Left hindlimb (tissue), 1 donor: ENCODE measurements around the gene PAX8.
A peak's percentile ranks its signal among the peaks of the same experiment; 100 is the strongest.

Source experiments
- DNase-seq: peaks from one replicate; pipeline ENCODE4 v3.0.0-alpha.2; 2018

The PAX8 gene

DNA sequence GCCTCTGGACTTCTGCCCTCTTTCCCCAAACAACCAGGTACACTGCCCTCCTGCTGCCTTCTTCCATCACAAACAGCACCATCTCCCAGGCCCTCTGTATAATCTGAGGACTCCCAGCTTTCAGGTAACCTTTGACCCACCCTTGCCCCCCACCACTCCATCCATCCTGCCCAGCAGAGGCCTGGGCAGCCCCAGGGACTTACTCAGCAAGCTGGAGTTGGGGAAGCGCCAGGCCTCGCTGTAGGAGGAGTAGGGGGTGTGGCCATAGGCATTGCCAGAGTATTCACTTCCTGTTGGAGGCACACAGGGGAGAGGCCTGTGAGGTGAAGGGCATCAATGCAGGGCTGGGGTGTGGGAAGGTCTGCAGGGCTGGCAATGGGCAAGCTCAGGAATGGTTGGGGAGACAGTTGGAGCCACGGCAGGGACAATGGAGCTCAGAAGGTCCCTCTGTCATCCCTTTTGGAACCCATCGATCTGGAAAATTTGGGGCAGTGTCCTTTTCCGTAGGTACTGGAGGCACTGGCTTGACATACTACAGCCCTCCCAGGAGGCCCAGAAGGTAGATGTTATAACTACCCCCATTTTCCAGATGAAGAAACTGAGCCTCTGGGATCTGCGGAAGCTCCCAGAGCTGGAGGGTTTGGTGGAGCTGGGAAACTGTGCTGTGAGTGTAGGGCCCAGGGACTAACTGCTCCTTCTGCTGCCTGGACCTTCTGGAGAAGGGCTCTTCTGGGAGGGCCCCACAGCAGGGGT lies 58.7 kb downstream of the PAX8 start:
- DNase-seq, result no peak

DNA sequence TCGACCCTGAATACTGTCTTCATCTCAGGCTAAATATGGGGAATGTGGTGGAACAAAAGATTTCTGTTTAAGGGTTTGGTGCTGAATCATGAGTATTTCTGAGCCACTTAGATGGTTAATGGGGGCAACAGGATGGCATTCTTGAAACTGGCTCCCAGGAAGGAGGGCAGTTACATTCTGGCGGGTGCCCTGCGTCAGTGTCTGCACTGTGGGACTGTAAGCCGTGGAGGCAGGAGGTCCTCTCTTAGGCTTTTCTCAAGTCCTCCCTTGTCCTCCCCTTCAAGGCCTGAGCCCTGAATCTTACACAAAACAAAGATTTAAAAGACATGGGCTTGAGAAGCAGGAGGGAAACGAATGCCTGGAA lies 59.2 kb downstream of the PAX8 start:
- DNase-seq, result no peak

DNA sequence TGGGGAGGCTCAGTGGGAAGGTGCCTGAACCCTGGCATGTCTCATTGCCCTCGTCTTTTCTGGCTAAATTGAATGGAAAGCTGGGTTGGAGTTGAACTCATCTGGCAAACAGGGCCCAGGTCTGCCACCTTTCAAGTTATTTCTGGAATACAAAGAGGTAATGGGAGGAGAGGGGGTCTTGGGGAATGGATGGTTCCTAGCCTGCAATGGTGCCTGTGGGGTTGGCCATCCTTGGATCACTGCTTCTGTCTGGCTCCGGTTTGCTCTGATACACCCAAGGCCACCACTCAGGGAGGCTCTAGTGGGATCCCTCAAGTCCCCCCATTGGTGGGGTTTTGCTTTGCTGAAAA lies 59.7 kb downstream of the PAX8 start:
- DNase-seq, result no peak

DNA sequence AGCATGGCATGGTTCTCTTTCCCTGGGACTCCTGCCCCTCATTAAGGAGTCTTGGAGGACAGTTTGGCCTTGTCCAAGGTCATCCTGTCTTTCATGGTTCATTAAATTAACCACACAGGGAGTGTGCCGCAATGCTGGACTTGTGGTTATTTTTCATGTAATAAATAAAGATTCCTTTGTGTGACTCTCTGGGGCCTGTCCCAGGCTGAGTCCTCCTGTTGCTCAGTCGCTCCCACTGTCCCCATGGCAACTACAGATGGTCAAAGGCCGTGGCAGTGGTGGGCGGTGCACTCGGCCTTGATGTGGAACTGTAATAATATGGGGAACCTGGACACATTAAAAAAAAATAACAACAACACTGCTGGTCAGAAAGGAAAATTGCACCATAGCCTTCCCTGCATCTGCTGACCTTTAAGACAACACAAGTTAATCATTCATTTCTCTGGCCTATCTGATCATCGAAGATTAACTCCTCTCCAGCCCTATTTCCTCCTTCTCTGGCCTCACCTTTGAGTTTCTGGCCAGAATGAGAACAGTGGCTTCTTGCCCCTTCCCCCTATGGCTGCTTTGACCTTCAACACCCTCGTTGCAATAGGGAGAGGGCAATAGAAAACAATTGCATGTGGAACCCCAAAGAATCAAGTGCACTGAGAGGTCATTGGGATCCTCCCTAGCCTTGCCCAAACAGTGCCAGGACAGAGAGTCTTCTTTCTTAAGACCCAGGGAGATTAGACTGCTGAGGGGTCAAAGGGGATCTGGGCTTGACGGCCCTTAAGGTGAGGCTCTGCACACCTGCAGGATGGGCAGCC lies 60.2 kb downstream of the PAX8 start:
- DNase-seq, result no peak

DNA sequence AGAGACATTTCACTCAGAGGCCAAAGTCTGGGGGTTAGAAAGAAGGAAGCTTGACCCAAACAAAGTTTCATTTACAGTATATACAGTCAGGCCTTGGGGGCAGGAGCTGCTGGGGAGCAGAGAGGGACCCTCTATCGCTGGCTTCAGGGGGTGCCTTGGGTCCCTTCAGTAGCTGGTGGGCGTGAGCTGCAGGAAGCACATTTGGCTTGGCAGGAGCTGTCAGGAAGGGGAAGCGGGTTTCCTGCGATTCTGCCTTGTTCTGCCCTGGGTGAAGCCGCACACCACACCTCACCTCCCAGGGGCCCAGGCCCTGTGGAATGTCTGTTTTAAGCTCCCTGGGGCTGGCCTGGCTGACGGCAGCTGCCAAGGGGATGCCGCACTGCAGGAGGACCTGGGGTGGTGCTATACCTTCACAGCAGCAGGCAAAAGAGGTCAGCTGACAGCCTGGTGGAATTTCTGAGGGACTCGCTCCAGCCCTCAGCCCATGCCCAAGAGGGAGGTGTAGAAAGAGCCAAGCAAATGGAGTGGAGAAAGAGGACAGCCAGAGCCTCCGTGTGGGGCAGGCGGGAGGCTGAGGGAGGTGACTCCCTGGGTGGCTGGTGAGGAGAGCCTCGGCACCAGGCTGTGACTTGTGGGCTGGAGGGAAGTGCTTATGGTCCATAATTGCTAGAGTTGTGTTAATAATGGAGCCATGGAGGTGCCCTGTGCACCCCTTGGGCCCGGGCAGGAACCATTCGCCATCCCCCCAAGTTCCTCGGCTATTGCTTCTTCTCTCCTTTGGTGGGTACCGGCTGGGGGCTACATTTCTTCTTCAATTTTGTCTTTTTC lies 61.1 kb downstream of the PAX8 start:
- DNase-seq, result peak; percentile 72

DNA sequence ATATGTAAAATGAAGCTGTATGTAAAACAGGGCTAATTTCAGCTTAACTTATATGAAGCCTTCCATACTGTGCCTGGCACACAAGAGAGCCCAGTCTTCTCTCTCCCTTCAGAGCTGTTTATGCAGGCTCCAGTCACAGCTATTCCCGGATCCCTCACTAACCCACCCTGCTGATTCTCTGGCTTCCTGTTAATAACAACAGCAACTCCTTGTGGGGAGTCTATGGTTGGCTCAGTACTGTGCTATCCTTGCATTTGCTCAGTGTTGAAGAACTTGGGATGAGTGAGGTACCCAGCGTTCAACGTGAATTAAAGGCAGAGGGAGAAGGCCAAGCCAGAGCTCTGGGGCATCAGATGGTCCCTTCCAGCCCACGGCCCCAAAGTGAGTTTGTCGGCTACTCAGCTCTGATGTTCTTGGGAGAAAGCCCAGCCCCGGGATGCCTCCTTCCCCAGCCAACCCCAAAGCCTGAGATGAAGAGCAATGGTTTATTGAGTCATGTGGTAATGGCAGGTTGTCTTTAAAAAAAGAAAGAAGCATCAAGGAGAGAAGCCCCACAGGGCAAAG lies 61.7 kb downstream of the PAX8 start:
- DNase-seq, result no peak

DNA sequence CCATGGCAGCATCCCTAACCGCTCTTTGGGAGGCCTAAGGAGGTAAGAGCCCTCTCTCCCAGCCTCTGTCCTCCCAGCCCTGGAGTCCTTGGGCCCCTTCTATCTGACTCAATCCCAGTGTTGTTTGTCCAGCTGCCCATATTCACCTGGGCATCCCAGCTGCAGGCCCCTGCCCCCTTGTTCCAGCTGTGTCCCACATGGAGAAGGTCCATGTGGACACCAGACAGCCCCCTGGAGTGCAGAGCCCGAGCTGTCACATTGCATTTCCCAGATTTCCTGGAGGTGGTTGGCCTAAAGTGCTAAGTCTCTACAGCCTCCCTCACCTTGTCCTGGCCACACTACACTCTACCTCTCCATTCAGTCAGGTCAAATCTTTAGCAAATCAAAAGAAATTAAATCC lies 62.4 kb downstream of the PAX8 start:
- no peak for DNase-seq

DNA sequence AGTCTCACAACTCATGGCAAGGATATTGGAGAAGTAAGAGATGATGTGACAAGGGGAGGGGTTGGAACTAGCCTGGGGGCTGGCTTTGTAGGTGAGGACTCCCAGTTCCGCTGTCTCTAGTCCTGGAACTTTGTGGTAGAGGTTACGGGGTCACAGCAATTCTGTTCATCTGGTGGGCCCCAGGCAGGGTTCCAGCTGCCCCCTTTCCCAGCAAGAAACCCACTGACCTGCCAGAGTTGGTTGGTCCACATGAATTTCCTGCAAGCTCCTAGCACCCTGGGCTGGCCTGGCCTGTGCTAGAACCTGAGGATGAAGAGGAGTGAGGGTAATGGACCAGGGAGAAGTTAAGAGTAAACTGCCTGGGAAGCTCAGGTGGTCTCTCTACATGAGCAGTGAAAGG lies 63.7 kb downstream of the PAX8 start:
- no peak for DNase-seq

DNA sequence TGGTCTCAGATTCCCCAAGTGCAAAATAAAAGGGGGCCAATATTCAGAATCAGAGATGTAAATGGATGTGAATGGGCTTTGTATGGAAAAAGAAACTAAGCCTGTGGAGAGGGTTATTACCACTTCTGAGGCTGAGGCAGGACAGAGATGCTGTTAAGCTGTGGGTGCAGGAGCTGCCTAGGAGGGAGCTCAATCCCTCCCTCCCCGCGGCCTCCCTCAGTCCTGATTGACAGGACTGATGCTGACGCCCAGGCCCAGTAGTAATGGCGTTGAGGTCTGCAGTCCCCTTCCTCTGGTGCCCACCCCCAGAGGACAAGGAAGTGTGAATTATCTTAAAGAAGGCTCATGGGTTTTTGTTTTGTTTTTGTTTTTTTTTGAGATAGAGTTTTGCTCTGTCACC lies 64.6 kb downstream of the PAX8 start:
- DNase-seq, result no peak

DNA sequence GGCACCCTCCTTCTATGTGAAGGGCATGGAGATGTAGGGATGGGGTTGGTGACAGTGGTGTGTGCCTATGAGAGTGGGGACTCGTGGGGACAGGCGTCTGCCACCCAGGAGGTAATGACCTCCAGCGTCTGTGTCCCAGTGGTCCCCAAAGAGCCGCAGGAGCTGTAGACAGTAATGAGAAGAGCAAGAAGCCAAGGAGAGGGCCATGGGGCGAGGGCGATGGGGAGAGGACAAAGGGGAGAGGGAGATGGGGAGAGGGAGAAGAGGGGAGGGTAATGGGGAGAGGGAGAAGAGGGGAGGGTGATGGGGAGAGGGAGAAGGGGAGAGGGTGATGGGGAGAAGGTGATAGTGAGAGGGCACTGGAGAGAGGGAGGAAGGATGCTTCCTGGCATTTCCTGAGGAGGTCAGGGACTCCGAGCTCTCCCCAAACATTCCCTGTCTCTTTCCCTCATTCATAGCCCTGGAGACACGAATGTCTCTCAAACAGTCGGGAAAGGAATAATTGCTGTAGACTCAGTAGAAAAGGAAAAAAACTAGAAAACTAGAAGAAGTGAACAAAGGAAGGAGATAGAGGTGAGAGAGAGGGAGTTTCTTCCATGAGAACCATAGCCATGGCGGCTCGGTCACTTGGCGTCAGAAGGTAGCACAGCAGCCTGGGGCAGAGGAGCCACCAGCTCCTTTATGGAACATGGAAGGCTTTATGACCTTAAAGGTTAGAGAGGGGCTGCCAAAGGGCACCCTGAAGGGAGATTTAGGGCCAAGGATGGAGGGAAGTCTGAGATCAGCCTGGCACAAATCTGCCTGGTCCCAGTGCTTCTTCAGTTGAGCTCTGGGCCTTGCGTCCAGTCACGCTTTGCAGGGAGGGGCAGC lies 65.4 kb downstream of the PAX8 start:
- peak; percentile 14 for DNase-seq

DNA sequence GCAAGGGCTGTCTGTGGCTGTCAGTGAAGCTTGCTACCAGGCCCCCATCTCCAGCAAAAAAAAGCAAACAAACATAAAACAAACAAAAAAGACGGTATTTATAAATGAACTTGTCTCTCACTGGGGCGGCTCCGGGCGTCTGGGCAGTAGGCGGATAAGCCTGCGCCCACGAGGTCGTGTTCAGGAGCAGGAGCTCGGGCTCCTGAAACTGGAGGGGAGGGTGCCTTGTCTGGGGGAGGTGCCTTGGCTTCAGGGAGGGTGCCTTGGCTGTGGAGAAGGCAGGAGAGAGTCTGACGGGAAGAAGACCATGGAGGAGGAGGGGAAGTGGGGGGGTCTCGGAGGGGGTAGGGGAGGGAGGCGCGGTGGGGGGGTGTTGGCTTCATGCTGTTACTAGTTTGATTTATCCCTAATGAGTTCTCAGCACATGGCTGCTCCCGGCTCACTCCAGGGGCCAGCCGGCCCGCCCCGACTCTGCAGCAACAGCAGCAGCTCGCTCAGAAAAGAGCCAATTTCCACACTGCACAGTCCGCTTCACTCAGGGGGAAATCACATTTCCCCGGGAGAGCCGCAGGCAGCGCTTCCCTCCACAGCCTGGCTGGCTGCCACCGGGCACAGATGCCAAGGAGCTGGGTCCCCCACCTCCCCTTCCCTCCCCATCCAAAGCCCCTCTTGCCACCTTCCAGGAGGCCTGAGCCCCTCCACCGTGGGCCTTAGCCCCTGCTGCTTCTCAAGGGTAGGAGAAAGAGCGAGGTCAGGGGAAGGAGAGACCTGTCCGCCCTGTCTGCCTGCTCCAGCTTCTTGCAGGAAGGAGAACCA lies 66.3 kb downstream of the PAX8 start:
- DNase-seq, result peak; percentile 69

DNA sequence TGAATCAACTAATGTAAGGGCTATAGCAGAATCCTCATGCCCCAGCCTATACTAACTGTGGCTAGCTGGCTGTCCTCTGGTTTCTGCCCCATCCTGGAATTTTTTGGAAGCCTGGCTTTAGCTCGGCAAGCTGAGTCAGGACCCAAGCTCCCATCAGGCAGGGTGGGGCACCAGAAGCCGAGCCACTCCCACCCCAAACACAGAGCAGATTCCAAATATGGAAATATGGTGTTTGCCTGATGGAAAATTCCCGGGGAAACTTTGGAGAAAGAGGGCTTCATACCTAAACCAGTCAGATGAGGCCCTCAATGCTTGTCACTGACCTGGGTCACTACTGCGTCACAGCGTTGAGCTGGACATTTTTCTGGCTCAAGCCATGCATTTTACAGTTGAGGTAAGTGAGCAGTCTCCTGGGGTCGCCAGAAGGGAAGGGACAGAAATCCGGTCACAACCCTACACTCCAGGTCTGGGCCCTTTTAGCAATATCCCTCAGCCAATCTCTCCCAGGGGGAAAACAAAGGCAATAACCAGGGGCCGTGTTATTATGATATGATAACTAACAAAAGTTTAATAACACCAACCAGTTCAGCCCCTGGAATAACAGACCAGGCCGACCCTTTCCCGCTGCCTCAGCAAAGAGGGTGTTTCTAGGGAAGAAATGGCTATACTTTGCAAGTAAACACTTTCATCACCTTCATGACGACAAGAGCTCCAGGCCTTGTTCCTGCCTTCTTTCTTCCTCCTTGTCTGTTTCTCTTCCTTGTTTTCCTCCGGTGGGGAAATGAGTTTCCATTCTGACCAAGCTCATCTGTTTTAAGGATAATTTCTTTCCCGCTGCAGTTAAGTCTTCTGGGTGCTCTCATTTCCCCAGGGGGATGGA lies 67.3 kb downstream of the PAX8 start:
- peak; percentile 28 for DNase-seq

DNA sequence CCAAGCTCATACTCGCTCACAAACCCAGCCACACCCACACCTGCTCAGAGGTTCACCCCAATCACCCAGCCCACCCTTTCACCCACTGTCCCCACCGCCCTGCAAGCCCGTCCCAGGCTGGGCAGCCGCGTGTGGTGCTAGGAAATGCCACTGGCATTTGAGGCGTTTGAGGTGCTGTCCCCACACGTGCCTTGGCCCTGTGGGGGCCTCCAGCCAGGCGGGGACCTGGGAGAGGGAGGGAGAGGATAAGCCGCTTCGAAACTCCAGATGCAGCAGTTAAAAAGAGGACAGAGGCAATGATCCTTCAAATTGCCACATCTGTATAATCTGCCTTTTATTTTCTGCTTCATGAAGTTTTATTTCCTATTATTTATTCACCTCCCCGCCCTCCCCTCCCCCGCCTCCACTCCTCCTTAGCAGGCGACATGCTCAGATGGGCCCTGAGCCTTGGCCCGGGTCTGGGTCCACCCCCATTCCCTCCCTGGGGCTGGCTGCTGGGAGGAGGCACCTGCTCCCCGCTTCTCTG lies 69.0 kb downstream of the PAX8 start:
- DNase-seq, result no peak

DNA sequence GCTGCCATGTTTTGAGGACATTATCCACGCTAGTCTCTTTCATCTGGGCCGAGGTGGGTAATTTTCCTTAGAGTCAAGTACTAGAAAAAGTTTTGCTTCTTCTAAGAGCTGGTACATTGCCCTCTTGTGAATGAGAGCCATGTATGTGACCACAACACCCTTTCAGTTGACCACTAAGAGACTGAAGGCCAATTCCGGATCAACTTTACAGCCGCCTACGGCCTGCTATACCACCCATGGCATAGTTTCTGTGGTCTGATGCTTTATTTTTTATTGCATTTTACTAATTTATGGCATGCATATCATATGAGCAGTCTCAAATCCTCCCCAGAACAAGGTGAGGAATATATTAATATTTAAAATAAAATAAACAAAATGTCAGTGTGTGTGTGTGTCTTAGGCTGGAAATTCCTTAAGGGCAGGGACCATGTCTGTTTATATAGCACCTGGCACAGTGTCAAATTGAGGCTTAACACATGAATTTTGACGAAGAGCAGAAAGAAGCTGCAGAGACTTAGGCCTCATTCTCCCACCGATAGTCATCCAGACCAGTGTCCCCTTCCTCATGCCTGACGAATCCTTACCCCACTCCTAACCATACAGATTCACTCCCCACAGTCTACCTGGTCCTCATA lies 69.6 kb downstream of the PAX8 start:
- DNase-seq, result no peak

DNA sequence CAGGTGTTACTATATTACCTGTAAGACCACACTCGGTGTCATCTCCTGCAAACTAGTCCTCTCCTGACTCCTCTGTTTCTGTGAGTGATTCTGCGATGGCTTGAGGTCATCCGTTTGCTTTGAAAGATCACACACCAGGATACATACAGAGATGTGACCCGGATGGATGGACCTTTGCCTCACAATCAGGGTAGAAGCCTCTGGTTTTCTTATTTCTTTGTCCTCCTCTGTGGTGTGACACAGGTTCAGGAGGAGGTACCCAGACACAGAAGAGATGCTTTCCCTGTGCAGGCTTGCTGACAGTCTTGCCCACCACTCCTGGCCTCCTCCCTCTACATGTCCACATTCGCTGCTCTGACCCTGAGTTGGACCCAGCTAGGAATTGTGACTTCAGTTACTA lies 70.3 kb downstream of the PAX8 start:
- DNase-seq, result no peak

DNA sequence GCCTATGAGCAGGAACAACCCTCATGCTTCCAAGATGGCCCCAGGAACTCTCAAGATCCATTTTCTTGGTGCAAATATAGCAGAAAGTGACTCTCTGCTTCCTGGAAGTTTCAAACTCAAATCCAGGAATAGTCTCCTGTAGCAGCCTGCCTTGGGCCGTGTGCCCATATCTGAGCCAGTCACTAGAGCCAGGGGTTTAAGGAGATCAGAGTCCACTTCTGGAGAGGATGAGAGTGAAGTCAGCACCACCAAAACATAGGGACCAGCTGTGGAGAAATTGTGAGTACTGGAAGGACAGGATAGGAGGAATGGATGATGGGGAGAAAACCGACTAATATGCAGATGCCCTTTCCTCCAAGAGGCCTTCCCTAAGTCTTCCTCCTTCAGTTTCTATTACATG lies 71.7 kb downstream of the PAX8 start:
- DNase-seq, result peak; percentile 1

DNA sequence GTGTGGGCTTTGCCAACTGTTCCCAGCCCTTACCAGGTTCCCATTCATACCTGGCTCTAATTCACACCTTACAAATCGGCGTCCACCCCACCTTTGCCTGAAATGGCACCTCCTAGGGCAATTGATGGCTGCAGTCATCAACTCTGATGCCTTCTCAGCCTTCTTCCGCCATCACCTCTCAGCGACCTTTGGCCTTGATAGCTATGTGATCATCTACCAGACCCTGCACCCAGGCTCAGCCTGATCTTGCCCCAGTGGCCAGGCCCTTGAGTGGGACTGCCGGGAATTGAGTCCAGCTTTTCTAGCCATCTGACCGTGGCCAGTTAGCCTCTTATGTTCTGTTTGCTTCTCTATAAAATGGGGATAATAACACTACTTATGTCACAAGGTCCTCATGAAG lies 72.5 kb downstream of the PAX8 start:
- DNase-seq, result no peak

DNA sequence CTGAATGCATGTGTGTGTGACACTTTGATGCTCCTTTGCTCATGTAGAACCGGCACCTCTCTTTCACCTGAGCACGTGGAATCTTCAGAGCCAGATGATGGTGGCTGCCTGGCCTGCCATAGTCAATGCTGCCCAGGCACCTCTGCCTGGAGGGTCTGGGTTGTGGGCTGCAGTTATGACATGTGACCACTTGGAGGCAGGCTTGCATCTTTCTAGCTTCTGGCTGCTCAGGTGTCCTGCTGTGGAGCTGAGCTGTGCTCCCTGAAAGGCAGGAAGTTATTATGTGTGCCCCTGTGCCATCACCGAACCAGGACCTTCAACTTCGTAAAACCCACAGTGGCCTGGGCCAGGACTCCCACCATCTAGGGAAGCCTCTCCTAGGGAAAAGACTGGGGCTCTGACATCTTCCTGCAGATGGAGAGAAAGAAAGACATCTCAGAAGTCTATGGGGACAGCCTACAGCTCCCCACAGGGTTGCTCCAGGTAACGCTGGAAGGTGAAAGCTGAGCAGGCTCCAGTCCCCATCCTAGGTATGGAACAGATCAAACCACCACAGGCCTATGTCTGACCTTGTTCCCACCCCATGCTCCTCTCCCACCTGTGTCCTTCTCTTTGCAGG lies 74.7 kb downstream of the PAX8 start:
- peak; percentile 63 for DNase-seq

DNA sequence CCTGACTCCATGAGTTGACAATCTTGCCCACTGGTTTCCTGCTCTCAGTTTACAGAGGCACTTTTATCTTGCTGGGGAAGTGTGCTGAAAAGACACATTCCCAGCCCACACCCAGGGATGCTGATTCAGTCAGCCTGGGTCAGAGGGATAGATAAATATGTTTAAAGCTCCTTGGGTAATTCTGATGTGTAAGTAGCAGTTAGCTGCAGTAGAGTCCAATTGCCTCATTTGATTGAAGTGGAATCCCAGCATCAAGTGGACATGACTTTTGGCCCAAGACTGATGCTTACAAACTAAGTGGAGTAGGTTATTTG lies 75.5 kb downstream of the PAX8 start:
- DNase-seq, result no peak
